Measurements from ENCODE around the gene ACTBL2.
"Not testable (repeated sequence)": the region's sequence is repeated elsewhere in the genome, so short reads cannot be mapped to it uniquely, and the experiment has no call there.

ACTBL2 gene

DNA sequence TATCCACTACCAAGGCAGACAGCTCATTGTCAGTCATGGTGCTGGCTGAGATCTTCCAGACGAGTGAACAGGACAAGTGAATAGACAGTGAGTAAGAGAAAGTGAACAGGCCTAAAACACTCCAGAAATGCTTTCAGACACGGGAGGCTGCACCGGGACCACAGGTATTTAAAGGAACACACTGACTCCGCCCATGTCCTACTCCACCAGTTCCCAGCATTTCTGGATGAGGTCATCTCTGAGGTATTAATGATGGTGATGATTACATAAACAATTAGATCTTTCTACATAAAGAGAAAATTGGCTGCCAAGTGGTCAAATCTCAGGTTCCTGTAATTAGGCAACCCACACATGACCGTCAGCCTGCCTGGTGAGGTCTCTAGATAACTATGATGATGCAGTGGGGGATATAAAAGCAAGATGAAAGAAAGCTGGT lies at the start of gene ACTBL2:
Gene ACTBL2, minus strand, starts transcription at position 141 of the 436 bp plus-strand sequence. Its CDS starts 104 bp downstream, at position 37.
- no peak for DNase-seq (ENCODE audit: low spot score)

DNA sequence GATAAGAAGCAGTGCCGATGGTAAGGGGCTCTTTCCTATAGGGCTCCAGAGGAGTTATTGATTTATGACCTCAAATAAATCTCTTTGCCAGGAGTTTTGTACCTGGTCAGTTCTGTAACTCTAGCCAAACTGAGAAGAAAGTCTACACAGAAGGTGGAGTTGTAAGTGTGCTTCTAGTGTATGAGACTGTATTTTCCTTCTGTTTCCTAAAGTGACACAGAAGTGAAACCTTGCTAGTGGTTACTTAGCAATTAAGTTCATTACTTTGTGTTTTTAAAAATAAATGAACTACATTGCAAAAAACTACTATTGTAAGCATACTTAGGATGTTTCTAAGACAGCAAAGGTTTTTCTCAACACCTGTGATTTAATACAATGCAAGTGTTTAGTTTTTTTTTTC lies 48.7 kb upstream of the ACTBL2 start:
- DNase-seq (ENCODE audit: low spot score), result no peak

DNA sequence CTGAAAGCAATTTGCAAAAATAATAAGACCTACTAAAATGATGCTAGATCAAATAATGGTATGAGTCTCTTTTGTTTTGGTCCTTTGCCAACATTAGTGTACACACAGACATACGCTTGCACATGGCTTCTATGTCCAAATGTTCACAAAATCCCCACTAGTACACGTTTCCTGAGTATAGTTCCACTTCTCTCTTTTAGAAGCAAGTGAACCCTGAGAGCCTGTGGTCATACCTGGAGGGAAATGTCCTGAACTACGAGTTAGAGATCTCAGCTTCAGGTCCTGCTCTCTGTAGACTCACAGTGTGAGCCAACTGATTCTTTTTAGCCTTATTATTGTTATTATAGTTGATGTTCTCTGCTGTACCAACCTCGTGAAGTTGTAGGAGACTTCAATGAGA lies 47.3 kb upstream of the ACTBL2 start:
- DNase-seq (ENCODE audit: low spot score), result no peak

DNA sequence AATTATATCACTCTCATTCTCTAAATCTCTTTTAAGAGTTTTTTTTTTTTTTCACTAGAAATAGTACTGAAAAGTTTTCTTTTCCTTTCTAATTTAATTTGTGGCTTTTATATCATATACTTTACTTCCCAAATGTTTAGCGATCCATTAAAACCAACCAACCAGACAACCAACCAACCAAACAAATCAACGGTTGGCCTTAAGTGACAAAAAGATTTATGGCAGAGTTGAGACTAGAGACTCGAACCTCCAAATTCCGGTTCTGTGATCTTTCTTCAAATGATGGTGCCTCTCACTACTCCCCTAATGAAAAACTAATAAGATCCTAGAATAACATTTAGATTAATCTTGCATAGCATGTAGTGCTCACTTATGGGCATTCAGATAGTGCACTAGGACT lies 45.3 kb upstream of the ACTBL2 start:
- DNase-seq (ENCODE audit: low spot score), result no peak

DNA sequence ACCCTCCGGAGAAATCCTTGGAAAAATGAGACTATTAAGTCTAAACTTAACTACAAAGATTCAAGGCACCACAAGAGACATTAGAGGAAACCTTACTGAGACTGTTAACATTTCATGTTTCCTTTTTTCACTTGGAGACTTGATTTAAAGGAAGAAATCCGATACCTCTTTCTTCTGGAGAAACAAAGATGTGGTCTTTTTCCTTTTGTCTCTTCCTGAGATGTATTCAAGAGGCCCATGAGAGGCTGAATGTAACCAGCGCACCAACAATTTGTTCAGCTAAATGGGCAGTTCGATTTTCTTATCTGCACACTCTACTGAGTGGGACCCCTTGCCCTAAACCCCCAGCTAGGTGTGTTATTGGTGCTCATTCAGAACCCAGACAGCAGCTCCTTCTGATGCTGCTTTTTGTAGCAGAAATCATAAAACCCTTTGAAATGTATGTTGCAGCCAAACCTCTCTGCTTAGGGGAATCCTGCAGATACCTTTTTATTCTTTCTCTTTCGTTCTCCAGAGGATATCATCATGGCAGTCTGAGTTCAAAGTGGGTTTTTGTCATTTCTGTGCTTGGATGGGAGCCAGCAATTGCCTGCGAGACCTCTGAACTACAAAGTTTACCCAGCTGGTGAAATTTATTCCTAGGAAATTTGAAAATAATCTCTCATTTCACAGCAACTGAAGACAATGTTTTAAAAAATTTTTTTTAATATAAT lies 41.9 kb upstream of the ACTBL2 start:
- DNase-seq (ENCODE audit: low spot score), result no peak

DNA sequence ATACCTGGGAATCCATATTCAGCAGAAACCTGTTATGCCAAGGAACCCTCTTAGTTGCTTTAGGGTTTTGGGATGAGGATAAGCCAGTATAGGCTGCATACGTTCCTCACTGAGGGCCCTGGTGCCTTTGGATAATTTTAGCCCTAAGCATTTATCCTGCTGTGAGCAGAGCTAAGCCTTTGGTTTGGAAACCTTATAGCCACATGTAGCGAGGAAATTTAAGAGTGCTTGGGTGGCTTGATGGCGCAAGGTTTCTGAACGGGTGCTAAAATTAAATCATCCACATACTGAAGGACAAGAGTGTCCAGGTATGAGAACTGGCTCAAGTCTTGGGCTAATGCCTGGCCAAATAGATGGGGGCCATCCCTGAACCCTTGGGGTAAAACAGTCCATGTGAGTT lies 39.9 kb upstream of the ACTBL2 start:
- not testable (repeated sequence) for DNase-seq (ENCODE audit: low spot score)

DNA sequence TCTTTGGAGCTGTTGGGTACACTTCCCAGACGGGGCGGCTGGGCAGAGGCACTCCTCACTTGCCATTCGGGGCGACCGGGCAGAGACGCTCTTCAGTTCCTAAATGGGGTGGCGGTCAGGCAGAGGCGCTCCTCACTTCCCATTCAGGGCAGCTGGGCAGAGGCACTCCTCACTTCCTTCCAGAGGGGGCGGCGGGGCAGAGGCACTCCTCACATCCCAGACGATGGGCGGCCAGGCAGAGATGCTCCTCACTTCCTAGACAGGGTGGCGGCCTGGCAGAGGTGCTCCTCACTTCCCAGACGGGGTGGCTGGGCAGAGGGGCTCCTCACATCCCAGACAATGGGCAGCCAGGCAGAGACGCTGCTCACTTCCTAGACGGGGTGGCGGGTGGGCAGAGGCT lies 35.8 kb upstream of the ACTBL2 start:
- not testable (repeated sequence) for DNase-seq (ENCODE audit: low spot score)

DNA sequence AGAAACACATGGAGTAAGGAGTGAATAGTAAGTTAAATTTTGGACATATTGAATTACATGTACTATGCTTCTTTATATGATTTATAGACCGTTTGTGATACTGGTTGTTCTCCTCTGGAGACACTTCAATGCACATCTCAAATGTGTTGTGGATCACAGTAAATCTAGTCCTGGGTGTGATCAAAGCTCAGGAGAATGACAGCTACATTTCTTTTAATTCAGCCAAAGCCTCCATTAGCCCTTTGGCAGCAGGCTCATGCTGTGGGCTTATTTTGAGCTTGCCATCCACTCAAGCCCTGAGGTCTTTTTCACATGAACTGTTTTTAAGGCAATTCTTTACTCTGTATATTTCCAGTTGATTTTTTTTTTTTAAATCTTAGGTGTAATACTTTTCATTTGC lies 34.6 kb upstream of the ACTBL2 start:
- DNase-seq (ENCODE audit: low spot score), result no peak

DNA sequence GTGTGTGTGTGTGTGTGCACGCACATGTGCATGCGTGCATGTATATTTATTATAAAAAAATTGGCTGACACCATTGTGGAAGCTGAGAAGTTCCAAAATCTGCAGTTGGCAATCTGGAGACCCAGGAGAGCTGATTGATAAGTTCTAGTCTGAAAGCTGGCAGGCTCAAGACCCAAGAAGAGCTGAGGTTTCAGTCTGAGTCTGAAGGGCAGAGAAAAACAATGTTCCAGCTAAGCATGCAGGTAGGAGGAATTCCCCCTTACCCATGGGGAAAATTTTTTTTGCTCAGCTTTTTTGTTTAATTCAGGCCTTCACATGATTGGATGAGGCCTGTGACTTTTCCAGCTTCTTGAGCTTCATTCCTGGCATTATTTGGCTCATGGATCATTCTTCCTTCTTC lies 31.2 kb upstream of the ACTBL2 start:
- no peak for DNase-seq (ENCODE audit: low spot score)

DNA sequence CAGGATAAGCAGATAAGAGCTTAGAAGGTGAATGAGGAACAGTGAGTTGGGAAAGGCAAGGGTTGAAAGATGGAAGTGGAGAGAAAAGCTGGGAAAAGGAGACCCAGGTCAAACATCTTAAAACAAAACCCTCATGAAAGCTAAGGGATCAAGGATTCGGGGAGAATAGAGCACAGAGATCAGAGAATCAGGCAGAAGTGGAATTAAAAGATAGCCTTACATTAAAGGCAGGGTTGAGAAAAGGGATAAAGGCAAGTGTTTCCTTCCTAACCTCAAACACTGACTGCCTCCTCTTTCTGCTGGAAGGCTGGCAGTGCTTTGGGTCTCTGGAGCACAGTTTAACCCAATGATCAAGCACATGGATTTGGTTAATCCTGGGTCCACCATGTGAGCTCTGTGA lies 28.7 kb upstream of the ACTBL2 start:
- DNase-seq (ENCODE audit: low spot score), result no peak

DNA sequence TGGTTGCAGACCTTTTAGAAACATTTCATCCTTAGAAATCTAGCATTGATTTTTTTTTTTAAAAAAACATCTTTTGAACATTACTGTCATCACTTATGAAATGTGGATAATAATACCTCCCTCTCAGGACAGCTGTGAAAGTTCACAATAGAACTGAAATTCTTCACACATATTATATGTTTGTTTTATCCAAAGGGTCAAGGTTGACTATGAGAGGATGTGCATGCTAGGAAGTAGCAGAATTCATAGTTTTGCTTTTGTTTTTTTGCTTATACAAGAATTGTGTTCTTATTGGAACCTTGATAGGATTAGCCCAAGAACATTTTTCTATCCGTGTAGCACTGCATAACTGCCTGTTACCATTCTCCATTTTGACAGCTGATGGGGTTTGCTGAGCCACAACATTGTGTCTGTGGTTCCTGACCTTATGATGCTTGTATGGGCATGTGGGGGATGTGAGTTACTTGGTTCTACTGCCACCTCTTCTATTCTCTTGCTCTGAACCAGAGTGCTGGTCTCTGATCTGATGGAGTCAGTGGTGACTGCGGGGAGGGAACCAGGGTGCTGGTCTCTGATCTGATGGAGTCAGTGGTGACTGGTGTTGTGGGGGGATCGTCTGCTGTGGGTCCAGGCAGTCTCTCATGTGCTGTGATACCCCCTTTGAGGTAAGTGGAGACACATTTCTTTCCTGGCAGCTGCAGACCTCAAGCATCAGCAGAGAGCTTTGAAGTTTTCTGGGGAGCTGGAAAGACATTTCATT lies 27.1 kb upstream of the ACTBL2 start:
- DNase-seq (ENCODE audit: low spot score), result no peak

DNA sequence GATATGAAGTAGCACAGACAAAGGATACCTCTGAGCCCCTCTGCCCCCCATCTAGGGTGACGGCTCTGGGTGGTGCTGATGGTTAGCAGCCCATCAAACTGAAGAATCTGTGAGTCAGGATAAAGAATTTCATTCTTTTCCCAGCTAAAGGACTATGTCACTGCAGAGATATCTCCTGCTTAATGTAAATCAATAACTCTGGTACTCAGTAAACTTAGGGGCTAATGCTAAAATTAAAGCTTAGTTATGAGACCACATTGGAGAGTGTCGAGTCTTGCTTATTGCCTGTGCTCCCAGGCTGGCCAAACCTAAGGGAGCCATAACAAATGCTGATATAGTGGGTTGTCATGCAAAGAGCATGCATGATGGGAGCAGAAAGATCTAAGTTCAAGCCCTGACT lies 25.6 kb upstream of the ACTBL2 start:
- DNase-seq (ENCODE audit: low spot score), result no peak

DNA sequence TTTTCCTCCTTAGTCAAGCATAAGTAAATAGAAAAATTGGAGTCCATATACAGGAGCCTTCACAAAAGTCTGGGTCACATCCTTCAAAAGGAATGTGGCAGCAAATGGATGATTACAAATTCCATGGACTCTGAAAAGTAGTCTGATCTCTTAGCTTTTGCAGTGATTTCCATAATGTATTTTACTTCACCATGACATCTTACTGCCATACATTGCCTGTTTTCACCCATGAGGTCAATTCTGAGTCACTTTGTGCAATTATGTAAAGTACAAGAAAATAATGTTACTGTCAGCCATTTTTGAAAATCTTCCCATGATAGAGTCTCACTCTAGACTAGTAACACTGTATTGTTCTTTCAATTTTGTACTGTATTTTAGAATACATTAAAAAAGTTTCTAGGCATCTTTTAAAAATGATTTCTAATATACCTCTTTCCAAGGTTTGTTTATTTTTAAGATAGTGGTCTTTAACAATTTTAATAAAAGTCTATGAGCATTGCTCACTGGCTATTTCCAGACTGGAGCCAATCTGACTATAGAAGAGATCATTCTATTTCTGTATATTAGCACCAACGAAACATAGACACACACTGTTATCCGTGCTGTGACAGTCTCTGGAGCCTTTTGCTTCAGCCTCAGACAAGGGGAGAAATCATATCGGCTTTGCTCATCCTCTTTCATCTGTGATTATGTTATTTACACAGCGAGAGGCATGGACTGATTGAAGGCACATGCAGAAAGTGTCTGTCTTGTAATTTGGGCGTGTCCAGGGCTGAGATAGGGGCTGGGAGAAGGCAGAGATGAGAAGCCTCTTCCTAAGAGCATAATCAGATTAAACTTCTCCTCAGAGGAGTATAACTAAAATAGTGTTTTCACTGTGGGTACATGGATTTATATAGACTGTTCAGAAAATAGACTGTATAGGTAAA lies 22.9 kb upstream of the ACTBL2 start:
- DNase-seq (ENCODE audit: low spot score), result no peak

DNA sequence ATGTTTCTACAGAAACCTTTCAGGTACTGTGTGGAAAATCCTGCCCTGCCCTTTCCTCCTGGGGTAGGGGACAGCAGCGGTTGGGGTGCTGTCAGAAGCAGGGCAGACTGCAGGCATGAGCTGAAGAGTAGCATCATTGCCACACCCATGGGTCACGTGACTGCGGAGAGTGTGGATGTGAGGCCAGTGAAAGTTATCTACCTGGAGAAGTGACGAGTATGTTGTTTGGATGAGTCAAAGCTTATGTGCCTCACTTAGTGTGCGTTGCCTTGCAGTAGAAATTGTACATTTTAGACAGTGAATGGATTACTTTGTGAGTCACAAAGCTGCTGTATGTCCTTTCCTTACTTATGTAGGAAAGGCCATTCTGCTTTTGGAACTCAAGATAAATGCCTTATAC lies 21.7 kb upstream of the ACTBL2 start:
- no peak for DNase-seq (ENCODE audit: low spot score)

DNA sequence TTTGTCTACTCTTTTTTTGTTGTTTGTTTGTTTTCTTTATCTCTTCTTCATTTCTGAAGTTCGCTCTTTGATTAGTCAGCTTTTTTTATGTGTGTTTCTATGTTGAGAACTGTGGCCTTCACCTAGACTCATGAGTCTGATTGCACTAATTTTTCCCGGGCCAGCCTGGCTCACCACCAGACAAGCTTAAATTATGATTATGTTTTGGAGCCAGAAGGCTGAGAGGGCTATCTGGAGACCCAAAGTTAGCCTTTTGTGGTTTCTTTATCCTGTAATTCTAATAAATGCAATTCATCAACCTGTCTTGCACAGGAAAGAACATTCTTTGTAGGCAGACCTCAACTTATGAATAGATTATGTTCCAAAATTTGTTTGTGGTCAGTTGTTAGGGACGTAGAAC lies 20.8 kb upstream of the ACTBL2 start:
- no peak for DNase-seq (ENCODE audit: low spot score)

DNA sequence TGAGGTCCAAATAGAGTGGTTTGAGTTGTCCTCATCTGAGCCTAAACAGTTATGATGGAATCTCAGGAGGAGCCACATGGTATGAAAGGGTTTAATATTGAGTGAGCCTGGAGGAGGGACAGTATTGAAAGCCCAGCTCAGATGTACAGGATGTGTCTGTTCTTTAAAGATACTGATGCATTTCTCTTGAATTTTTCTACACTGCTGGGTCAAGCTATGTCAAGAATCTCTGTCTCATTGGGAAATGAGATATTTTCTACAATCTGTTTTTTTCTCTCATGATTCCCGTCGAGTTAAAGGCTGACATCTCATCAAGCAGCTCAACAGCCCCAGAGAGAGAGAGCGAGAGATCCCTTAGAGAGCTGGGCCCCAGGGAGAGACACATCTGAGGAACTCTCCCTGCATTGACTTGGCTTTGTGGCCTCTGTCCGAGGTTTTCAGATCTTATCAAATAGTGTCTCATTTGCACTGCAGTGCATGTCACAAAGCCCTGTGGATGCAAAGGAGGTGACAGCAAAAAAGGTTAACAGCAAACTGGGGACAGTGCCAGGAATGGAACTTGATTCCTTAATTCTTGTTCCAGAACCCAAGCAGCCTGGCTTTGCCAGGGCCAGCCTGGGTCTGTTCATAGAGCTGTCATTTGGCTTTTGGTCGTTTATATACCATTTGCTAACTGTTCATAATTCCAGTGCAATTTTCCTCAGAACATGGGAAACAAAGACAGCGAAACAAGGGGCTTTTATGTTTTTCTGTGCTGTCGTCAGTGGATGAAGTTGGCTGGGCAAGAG lies 19.0 kb upstream of the ACTBL2 start:
- DNase-seq (ENCODE audit: low spot score), result no peak

DNA sequence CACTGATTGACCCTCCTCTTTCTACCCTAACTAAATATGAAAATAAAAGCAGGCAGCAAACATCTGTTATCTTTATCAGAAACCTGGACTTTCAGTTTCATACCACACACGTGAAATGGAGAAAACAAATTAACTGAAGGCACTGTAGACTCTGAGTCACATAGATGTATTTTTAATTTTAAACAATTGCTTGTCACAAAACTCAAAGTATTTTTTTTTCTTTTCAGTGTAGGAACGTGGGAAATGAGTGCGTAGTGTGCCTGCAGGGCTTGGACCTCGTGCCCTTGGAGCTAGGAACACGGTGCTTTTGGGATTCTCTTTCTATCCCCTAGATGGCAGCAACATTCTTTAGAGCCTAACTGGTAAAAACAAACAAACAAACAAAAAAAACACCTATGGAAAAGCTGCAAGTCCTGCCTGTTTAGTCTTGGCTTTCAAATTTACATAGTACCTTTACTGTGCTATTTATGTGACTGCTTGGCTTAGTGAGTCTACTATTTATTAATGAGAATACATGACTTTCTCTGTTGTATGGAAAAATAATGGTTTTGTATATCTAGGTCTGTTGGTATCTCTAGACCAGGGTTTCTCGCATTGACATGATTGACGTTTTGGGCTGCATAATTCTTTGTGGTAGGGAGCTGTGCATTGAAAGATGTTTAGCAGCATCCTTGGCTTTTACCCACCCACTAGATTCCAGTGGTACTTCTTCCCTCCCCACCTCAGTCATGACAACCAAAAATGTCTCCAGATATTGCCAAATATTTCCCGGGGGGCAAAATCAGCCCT lies 16.8 kb upstream of the ACTBL2 start:
- peak; percentile 11 for DNase-seq (ENCODE audit: low spot score)

DNA sequence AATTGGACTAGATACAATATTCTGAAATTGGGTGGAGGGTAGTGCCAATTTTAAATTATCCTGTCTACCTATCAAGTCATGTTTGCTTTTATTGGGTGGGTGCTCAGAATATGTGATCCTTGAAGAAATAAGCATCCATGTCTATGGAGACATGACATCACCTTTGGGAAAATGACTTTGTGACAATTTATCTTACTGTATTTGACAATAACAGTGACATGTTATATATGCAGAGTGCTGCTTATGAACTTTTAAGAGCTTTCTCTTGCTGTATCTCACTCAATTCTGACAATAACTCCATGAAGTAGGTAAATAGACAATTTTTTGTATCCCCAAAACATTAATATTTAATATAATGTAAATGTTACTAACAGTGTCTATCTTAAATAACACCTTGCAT lies 15.1 kb upstream of the ACTBL2 start:
- DNase-seq (ENCODE audit: low spot score), result no peak

DNA sequence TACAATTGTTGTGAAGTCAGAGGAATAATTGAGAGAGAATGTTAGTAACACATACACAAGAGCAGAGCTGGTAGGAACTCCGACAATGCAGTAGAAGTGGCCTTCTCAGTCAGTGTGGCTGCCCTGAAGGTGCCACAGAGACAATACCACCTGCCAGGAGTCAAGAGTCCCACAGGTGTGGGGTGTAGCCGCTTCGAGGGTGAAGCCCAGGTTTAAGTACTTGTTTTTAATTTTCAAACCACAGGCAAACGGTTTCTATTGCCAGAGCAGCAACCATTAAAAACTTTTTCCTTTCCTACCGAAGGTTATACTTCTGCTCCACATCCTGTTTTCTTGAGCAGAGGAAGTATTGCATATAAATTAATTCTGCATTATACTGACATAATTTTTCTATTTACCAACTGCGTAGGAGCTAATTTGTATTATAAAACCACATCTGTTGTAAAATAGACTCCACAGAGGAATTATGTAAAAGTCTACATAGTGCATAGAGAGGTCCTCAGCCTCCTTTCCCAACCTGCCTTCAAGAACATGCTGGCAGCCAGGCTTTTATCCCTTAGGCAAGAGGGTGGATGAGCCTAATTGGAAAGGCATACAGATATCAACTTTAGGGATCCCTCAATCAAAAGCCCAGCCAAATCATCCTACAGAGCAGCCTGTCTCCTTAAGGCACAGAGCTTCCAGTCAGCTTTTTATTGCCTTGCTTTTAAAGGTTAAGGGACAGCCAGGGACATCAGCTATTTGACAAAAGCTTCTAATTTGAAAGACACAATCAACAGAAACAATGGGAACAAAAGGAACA lies 12.9 kb upstream of the ACTBL2 start:
- DNase-seq (ENCODE audit: low spot score), result peak; percentile 1

Data from CD4-positive, alpha-beta T cell treated with Interleukin-15 for 4 hours (primary cell).